Activated CD4-positive, alpha-beta T cell treated with anti-CD3 and anti-CD28 coated beads, Interleukin-2, amount 10 ng/mL, durations not matched to agents 7 days and 5 days (primary cell): Measurements from ENCODE around the gene UPK2. TPM values are rescaled to one million over a fixed set of nuclear protein-coding genes. Genes with fewer than 3 reads are reported as not detected.

Experiments used
- CTCF ChIA-PET: fragments of 350-600 bp; sonication (Branson Sonifier 250); formaldehyde crosslinking; loops from one replicate; lab custom pipeline; 2021; ENCODE audit warnings: antibody characterized with exemption; lab: Charles Lee
- POLR2A ChIA-PET: fragments of 350-600 bp; sonication (Branson Sonifier 250); formaldehyde crosslinking; loops from one replicate; lab custom pipeline; 2021; ENCODE audit warnings: antibody characterized with exemption; lab: Charles Lee
- DNase-seq: peaks from one replicate; pipeline ENCODE4 v3.0.0-alpha.2; 2020
- H3K27ac Mint-ChIP-seq: one replicate; pipeline ENCODE4 v1.8.0; 2021; ENCODE audit warnings: mild to moderate bottlenecking, moderate library complexity, mixed read lengths
- H3K27me3 Mint-ChIP-seq: one replicate; pipeline ENCODE4 v1.8.0; 2021; ENCODE audit warnings: mixed read lengths
- H3K36me3 Mint-ChIP-seq: one replicate; pipeline ENCODE4 v1.8.0; 2021; ENCODE audit warnings: low read depth, mixed read lengths
- H3K4me1 Mint-ChIP-seq: one replicate; pipeline ENCODE4 v1.8.0; 2021; ENCODE audit warnings: mixed read lengths
- H3K4me3 Mint-ChIP-seq: one replicate; pipeline ENCODE4 v1.8.0; 2021; ENCODE audit warnings: mild to moderate bottlenecking, moderate library complexity, mixed read lengths
- H3K9me3 Mint-ChIP-seq: one replicate; pipeline ENCODE4 v1.8.0; 2021; ENCODE audit warnings: mixed read lengths
- total RNA-seq, 2 experiments: library from RNA; stranded (reverse); gene quantifications; one replicate each; pipeline ENCODE4 v1.2.3, GENCODE V29; 2021

The UPK2 gene
- total RNA-seq, 2 experiments from 2014 or later, result 0.60 TPM; not detected in 1

DNA sequence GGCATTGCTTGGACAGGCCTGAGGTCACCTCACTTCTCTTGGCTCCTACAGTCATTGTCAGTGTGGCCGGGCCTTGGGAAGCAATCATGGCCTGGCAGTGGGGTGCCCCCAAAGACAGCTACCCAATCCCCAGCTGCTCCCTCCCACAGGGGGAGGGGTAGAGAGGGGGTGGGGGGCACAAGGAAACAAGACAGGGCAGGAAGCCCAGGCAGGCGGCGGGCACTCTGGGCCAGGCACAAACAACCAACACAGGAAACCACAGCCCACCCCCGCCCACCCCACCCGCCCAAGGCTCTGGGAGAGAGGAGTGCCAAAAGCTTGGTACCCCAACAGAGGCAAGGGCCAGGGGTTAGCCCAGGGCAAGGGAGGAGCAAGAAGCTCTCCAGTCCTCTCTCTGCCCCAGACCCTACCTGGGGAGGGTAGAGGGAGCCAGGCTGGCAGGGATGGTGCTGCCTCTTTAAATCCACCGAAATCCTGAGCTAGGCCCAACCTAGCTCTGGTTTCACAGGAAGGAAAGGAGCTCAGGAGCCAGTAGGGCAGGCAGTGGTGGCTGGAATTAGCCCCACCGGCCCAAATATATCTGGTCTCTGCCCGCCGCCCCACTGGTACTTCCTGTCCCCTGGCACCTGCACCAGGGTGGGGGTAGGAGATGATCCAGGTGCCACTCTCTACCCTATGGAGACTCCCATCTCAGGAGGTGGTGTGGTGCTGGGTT is 42.5 kb upstream of the UPK2 start:
- ChIA-PET CTCF (interaction anchor here (0.5 to 1.8 kb wide), 6 partner anchors 18 to 161 kb away, joined by 3 to 12 read pairs (median 3); partner anchors contain the start of gene UPK2), POLR2A (interaction anchor here (0.6 to 1.5 kb wide), 2 partner anchors 9 to 124 kb away, joined by 5 to 11 read pairs; no protein-coding TSS in a partner anchor)
- Mint-ChIP-seq H3K27me3 (no peaks in the 10 kb centered on the region), H3K27ac (peak overlapping the region; percentile 94), H3K4me1 (peaks cover 82% of the 10 kb centered on the region), H3K4me3 (peak overlapping the region; percentile 72), H3K36me3 (peaks cover 53% of the 10 kb centered on the region), H3K9me3 (no peaks in the 10 kb centered on the region)
- DNase-seq, result peak; percentile 40

DNA sequence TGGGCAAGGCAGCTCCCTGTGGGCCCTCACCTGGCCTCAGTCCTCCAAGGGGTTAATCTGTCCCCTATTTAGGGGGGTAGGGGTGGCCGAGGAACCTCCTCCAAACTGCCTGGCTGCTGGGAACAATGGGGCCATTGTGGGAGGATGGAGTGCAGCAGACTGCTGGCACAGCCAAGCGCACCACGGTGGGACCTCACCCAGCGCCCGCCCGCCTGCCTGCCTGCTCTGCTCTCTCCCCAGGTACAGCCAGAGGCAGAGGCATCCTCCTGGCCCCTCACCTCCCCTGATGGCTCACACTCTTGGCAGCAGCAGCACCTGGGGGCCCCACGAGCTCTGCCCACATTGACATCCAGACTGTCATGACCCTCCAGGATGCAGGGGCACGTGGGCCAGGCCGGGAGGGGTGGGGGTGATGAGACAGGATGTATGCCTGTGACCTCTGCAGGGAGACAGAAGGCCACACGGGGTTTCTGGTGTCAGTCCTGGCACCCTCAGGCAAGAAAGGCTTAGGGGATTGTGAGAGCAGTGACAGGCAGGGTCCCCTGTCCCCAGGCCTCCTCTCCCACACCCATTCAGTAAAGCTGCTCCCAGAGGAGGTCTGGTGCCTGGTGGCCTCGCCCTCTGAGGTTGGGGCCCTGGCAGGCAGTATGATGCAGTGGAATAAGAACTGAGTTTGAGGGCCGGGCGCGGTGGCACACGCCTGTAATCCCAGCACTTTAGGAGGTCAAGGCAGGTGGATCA is 41.8 kb upstream of the UPK2 start:
- Mint-ChIP-seq H3K4me3 (peak overlapping the region; percentile 70), H3K36me3 (peaks cover 48% of the 10 kb centered on the region), H3K27me3 (no peaks in the 10 kb centered on the region), H3K27ac (peak overlapping the region; percentile 94), H3K9me3 (no peaks in the 10 kb centered on the region), H3K4me1 (peaks cover 83% of the 10 kb centered on the region)
- ChIA-PET POLR2A (interaction anchor here (0.6 to 1.5 kb wide), 2 partner anchors 8 to 125 kb away, joined by 5 to 11 read pairs; no protein-coding TSS in a partner anchor), CTCF (interaction anchor here (0.5 to 1.3 kb wide), 3 partner anchors 22 to 56 kb away, joined by 3 to 5 read pairs (median 3); partner anchors contain the start of gene UPK2)
- DNase-seq, result peak; percentile 81

DNA sequence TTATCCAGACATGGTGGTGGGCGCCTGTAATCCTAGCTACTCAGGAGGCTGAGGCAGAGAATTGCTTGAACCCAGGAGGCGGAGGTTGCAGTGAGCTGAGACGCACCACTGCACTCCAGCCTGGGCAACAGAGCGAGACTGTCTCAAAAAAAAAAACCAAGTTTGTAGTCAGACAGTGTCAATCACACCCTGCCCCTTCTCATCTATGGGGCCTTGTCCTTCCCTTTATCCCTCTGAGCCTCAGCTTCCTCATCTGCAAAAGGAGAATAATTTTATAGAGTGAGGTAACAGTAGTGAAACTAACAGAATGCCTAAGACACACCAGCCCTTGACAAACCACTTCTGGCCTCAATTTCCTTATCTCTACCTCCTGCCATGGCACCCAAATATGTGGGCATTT is 41.1 kb upstream of the UPK2 start:
- Mint-ChIP-seq H3K4me3 (peak overlapping the region; percentile 70), H3K9me3 (no peaks in the 10 kb centered on the region), H3K27me3 (no peaks in the 10 kb centered on the region), H3K27ac (peak overlapping the region; percentile 94), H3K36me3 (peaks cover 50% of the 10 kb centered on the region), H3K4me1 (peaks cover 86% of the 10 kb centered on the region)
- ChIA-PET POLR2A (no interaction called here), CTCF (interaction anchor here (1.1 to 1.3 kb wide), 2 partner anchors 11 to 21 kb away, joined by 3 to 5 read pairs; no protein-coding TSS in a partner anchor)
- no peak for DNase-seq

DNA sequence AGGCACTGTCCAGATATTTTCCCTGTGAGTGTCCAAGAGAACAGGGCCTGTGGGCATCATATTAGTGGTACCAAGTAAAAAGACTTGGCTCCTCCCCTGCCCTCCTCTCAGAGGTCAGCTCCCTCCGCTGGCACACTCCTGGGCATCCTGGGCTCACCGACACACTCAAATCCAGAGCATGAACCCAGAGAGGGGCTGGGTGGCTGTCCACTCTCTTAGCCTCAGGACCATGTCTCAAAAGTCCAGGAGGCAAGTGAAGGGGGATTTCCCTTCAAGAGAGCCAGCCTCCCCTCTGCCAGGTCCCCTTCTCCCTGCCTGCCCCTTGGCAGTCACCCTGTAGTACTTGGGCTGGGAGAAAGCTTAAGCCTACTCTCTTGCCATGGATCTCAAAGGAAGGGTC is 40.7 kb upstream of the UPK2 start:
- Mint-ChIP-seq H3K27ac (peak overlapping the region; percentile 94), H3K4me3 (peak overlapping the region; percentile 70), H3K27me3 (no peaks in the 10 kb centered on the region), H3K4me1 (peaks cover 90% of the 10 kb centered on the region), H3K36me3 (peaks cover 53% of the 10 kb centered on the region), H3K9me3 (no peaks in the 10 kb centered on the region)
- ChIA-PET POLR2A (no interaction called here), CTCF (interaction anchor here (1.0 to 1.1 kb wide), 2 partner anchors 11 to 41 kb away, joined by 3 read pairs; partner anchors contain the start of gene UPK2)
- DNase-seq, result no peak

DNA sequence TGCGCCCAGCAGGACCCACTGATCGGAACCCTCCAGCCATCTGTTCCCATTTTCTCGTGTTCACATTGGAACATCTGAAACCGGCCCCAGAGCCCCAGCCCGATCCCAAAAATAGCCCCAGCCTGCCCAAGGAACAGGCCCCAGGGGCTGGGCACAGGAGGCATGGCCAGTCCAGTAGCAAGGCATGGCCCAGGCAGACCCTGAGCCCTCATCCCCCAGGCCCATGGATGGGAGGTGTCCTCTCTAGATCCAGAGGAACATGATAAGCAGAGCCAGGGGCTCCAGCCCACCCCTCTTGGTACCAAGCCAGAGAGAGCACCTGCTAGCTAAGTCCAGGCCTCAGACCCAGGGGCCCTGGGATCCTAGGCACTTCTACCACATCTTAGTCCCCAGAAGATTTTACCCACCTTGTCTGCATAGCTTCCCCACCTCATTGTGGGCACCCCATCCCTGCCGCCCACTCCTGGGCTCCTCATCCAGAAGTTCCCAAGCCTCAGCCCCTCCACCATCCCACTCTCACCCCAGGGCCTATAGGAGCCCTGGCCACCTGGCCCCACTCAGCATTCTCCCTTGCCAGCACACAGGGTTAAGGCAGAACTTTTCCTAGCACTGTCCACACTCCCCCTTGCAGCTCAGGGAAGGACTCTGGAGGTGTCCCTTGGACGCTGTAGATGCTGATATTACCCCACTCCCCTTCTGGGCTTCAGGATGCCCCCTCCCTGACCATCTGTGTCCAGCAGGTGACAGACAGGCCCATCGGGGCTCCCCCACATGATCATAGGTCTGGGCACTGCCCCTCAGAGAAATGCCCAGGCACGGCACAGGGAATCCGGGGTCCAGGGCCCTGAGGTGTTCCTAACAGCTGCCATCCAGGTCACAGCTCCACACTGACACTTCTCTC is 39.9 kb upstream of the UPK2 start:
- no peaks in the 10 kb centered on the region for H3K9me3 Mint-ChIP-seq
- H3K4me1 Mint-ChIP-seq, result peaks cover 93% of the 10 kb centered on the region
- ChIA-PET CTCF (interaction anchor here (0.8 to 1.1 kb wide), 3 partner anchors 12 to 40 kb away, joined by 3 to 4 read pairs (median 3); partner anchors contain the start of gene UPK2), POLR2A (no interaction called here)
- no peaks in the 10 kb centered on the region for H3K27me3 Mint-ChIP-seq
- H3K27ac Mint-ChIP-seq, result peak overlapping the region; percentile 94
- H3K36me3 Mint-ChIP-seq, result peaks cover 55% of the 10 kb centered on the region
- no peak for DNase-seq
- peak overlapping the region; percentile 70 for H3K4me3 Mint-ChIP-seq

DNA sequence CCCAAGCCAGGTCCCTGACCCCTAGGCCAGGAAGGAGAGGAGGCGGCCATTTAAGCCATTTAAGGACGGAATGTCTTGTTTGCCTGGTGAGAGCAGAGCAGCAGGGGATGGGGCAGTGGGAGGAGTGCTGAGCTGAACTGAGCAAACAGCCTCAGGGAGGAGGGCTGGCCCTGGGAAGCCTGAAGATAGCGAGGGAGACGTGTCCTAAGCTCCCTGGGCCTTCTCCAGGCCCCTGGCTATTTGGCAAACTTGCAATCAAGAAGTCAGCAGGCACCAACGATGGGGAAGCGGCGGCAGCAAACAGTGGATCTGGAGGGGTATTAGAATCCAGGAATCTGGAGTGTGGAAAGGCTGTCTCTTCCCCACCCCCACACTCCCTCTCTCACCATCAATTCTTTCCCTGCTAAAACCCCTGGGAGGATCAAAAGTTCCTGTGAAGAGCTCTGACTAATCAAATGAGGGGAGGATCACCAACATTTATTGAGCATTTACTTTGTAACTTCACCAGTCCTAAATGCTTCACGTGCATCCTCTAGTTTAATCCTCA is 39.2 kb upstream of the UPK2 start:
- H3K4me1 Mint-ChIP-seq, result peaks cover 92% of the 10 kb centered on the region
- H3K9me3 Mint-ChIP-seq, result no peaks in the 10 kb centered on the region
- CTCF ChIA-PET, result interaction anchor here (0.8 kb wide), 1 partner anchor 21 kb away, joined by 4 read pairs; no protein-coding TSS in a partner anchor
- peak overlapping the region; percentile 82 for H3K4me3 Mint-ChIP-seq
- H3K27me3 Mint-ChIP-seq, result no peaks in the 10 kb centered on the region
- DNase-seq, result no peak
- peaks cover 51% of the 10 kb centered on the region for H3K36me3 Mint-ChIP-seq
- H3K27ac Mint-ChIP-seq, result peak overlapping the region; percentile 94
- POLR2A ChIA-PET, result no interaction called here

DNA sequence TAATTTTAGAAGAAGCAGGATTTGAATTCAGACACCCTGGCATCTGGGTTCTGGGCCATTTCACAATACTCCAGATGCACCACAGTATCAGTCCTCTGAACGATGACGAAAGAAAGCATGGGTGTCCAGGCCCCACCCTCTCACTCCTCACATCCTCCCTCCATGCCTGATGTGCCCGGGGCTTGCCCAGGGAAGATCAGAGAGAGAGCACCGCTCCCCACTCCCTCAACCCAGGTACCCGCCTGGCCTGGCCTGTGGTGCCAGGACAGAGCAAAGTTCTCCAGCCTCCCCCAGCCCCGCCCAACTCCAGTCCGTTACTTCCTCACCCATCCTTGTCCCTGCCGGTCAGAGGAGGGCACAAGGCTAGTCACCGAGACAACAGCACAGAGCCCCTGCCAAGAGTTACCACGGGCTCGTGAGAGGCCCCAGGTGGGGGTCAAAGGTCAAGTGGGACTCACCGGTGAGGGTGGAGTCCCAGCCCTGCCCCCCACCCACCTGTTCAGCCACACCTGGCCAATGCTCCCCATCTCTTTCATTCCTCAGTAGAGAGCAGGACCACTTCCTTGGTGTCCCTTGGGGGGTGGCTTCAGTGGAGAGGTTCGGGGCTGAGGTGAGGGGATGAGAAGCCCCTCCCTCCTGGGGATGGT is 38.5 kb upstream of the UPK2 start:
- Mint-ChIP-seq H3K27me3 (no peaks in the 10 kb centered on the region), H3K36me3 (peaks cover 49% of the 10 kb centered on the region), H3K27ac (peak overlapping the region; percentile 94), H3K9me3 (no peaks in the 10 kb centered on the region), H3K4me3 (peak overlapping the region; percentile 82), H3K4me1 (peaks cover 85% of the 10 kb centered on the region)
- POLR2A ChIA-PET, result no interaction called here
- peak; percentile 55 for DNase-seq
- CTCF ChIA-PET, result no interaction called here

DNA sequence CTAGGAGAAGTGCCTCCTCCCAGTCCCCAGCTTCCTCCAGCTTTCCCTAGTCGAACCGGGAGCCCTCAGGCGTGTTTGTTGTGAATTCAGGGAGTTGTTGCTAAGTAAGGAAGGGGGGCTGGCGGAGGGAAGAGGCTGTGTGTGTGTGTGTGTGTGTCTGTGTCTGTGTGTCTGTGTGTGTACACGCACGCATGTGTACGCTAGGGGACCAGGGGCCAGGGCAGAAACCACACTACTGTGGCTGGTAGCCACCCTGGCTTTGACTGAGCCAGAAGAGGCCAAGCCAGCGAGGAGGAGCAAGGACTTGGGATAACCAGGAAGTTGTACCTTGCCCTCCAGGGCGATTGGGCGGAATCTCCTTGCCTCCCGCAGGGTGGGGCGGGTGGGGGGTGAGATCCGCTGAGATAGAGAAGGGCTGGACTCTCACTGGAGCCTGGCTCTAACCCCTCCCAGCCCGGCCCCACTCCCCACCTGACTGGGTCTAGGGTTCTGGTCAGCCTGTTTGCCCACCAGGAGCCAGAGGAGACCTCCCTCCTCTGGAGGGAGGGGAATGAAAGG is 37.9 kb upstream of the UPK2 start:
- Mint-ChIP-seq H3K27me3 (no peaks in the 10 kb centered on the region), H3K27ac (peak overlapping the region; percentile 94), H3K9me3 (no peaks in the 10 kb centered on the region), H3K4me1 (peaks cover 83% of the 10 kb centered on the region), H3K36me3 (peaks cover 54% of the 10 kb centered on the region), H3K4me3 (peak overlapping the region; percentile 82)
- ChIA-PET CTCF (no interaction called here), POLR2A (interaction anchor here (0.6 kb wide), 1 partner anchor 125 kb away, joined by 3 read pairs; no protein-coding TSS in a partner anchor)
- DNase-seq, result peak; percentile 36

DNA sequence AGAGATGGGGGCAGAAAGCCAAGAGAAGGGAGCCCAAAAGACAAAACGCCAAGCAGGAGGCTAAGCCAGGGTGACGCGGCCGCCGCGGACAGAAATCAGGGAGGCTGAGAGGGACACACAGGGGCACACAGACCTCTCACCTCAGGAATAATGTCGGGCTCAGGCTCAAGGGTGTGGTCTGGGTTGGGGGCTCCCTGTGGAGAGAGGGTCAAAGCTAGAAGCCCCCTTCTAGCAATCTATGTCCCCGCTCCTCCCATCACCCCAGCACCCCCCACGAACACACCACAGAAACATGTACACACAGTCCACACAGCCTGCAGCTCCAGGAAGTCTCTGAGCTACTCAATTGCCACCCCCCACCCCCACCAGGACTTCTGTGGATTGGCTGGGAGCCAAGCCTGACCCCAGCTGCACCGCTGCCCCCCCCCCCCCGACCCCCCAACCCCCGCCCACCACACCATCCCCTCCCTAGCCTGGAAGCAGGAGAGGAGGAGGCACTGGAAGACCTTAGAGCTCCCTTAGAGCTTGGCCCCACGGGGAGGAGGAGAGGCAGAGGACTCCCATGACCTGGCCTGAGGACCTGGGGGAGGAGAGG is 37.3 kb upstream of the UPK2 start:
- peak overlapping the region; percentile 94 for H3K27ac Mint-ChIP-seq
- no peaks in the 10 kb centered on the region for H3K9me3 Mint-ChIP-seq
- peaks cover 60% of the 10 kb centered on the region for H3K36me3 Mint-ChIP-seq
- peak overlapping the region; percentile 96 for H3K4me3 Mint-ChIP-seq
- ChIA-PET POLR2A (interaction anchor here (0.6 kb wide), 1 partner anchor 126 kb away, joined by 3 read pairs; no protein-coding TSS in a partner anchor), CTCF (no interaction called here)
- no peak for DNase-seq
- H3K27me3 Mint-ChIP-seq, result no peaks in the 10 kb centered on the region
- H3K4me1 Mint-ChIP-seq, result peaks cover 85% of the 10 kb centered on the region

DNA sequence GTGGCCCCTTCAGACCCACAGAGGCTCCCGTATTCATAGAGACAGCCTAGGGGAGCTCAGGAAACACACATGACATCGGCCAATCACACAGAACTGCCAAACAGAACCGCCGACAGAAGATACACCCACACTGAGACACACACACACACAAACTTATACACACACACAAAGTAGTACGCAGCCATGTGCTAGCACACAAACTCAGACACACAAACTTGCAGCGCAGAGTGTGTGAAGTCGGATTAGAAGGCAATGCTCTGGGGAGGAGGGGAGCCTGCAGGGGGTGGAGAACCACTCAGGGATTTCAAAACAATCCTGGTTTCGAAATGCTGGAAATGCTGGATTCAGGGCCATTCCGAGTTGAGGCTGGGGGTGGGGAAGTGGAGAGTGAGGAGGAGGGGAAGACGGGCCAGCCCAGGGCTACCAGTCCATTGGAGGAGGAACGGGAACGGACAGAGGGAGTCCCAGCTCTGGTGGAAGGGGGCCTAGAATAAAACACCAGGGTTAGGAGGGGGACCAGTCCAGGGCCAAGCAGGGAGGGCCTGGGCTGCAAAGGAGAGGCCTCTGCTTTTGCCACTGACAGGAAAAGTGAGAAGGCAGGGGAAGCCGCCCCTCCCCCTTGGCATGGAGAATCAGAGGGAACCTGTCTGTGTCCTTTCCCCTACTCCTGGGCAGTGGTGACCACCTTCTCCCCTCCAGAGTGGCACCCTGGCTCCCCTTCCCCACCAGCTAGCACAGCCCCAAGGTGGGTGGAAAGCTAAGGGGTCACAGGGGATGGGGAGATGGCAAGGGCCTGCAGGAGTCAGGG is 34.8 kb upstream of the UPK2 start:
- no peak for DNase-seq
- Mint-ChIP-seq H3K4me1 (peaks cover 64% of the 10 kb centered on the region), H3K27me3 (peaks cover under 1% of the 10 kb centered on the region), H3K36me3 (peaks cover 54% of the 10 kb centered on the region), H3K27ac (peak overlapping the region; percentile 92), H3K9me3 (no peaks in the 10 kb centered on the region), H3K4me3 (peak overlapping the region; percentile 96)
- ChIA-PET CTCF (interaction anchor here (0.9 to 2.8 kb wide), 5 partner anchors 9 to 44 kb away, joined by 3 to 8 read pairs (median 4); partner anchors contain the start of gene UPK2), POLR2A (interaction anchor here (1.4 kb wide), 1 partner anchor 8 kb away, joined by 5 read pairs; no protein-coding TSS in a partner anchor)
